ENCODE results near the gene CARNS1.
A peak's percentile ranks its signal among the peaks of the same experiment; 100 is the strongest.

The CARNS1 gene

DNA sequence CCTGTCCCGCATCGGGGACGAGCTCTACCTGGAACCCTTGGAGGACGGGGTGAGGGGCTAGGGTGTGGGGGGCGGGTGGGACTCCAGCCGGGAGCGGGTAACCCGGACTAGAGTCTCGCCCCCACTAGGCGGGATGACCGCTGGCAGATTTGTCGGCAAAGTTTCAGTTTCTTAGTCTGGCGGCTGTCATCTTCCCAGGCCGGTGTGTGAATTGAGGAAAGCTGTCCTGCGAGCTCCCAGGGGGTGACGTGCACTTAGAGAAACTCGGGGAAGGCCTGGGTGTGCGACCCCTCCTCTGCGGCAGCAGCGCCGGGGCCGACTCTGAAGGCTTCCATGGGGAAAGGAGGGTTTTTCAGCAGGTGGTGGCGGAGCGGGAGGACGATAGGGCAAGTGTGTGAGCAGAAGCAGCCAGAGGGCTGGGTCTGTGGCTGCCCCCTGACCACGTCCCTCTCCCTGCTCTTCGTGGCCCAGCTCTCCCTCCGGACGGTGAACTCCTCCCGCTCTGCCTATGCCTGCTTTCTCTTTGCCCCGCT lies 23.2 kb upstream of the CARNS1 start:
- no peak overlapping the region for H2BK5ac ChIP-seq (ENCODE audit: low read length)
- peak overlapping the region; percentile 100 for H3K9ac ChIP-seq (ENCODE audit: low read depth, low read length, poor library complexity)
- no peak overlapping the region for H4K8ac ChIP-seq (ENCODE audit: low read depth, low read length)
- H3K4ac ChIP-seq (ENCODE audit: low read length), result no peak overlapping the region
- no peaks in the 10 kb centered on the region for H3K9me3 ChIP-seq (replicated peaks in 1 of 2; ENCODE audit: control insufficient read depth in 2 of 2, insufficient read depth in 1 of 2, low read depth in 1 of 2, low read length in 2 of 2)
- peak overlapping the region; percentile 86 for H2AFZ ChIP-seq (ENCODE audit: low read length)
- H3K79me1 ChIP-seq (ENCODE audit: low read depth, low read length), result peaks cover 10% of the 10 kb centered on the region
- peaks cover 5 to 6% of the 10 kb centered on the region in 2 donors for H3K4me1 ChIP-seq (ENCODE audit: control insufficient read depth in 2 of 2, insufficient read depth in 1 of 2, low read depth in 1 of 2, low read length in 2 of 2)
- DNase-seq (ENCODE audit: low spot score), result no peak
- peak overlapping the region; percentile 95 for H3K4me2 ChIP-seq (ENCODE audit: insufficient read depth, low read length, poor library complexity, severe bottlenecking)
- no peak overlapping the region for H3K27ac ChIP-seq (replicated peaks; ENCODE audit: low read length)
- H3K36me3 ChIP-seq (replicated peaks in 1 of 2; ENCODE audit: control insufficient read depth in 2 of 2, insufficient read depth in 2 of 2, low read length in 2 of 2), result peaks cover 20 to 37% of the 10 kb centered on the region in 2 donors
- H3K23ac ChIP-seq (ENCODE audit: low read depth, low read length, poor library complexity), result peak overlapping the region; percentile 98
- no CpG with 5 or more reads among the region's 31 CpGs for WGBS, 2 donors (ENCODE audit: extremely low coverage in 2 of 2, insufficient read length in 2 of 2, insufficient replicate concordance in 1 of 2)
- peak overlapping the region; percentile 81 for H2BK120ac ChIP-seq (ENCODE audit: low read depth, low read length)
- H2BK15ac ChIP-seq (ENCODE audit: low read length), result peak overlapping the region; percentile 81
- peak overlapping the region; percentile 84 to 98 for H3K4me3 ChIP-seq (ENCODE audit: low read length in 2 of 2)
- H3K18ac ChIP-seq (ENCODE audit: low read length), result peak overlapping the region; percentile 97
- peak overlapping the region; percentile 89 for H3K14ac ChIP-seq (ENCODE audit: low read length)
- no peak overlapping the region for H4K91ac ChIP-seq (ENCODE audit: low read depth, low read length, poor library complexity)
- H3K27me3 ChIP-seq (ENCODE audit: control insufficient read depth in 3 of 3, insufficient read depth in 3 of 3, low read depth in 1 of 3, low read length in 3 of 3), result no peaks in the 10 kb centered on the region
- H2BK12ac ChIP-seq (ENCODE audit: low read length), result peak overlapping the region; percentile 58
- H2AK5ac ChIP-seq (ENCODE audit: low read depth, low read length), result peak overlapping the region; percentile 15

DNA sequence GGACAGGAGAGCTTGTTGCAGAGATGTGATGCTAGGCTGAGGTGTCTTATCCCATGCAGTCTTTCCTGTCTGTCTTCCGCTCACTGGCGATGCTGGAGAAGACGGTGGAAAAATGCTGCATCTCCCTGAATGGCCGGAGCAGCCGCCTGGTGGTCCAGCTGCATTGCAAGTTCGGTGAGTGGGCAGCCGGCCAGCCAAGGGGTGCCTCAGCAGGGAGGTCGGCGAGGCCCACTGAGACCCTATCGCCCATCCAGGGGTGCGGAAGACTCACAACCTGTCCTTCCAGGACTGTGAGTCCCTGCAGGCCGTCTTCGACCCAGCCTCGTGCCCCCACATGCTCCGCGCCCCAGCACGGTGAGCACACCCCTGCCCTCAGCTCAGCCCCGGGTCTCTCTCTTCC lies 22.0 kb upstream of the CARNS1 start:
- Histone ChIP-seq H4K91ac (ENCODE audit: low read depth, low read length, poor library complexity) (no peak overlapping the region), H3K79me1 (ENCODE audit: low read depth, low read length) (peaks cover 10% of the 10 kb centered on the region), H3K14ac (ENCODE audit: low read length) (no peak overlapping the region), H3K23ac (ENCODE audit: low read depth, low read length, poor library complexity) (no peak overlapping the region), H4K8ac (ENCODE audit: low read depth, low read length) (peak overlapping the region; percentile 82), H2AK5ac (ENCODE audit: low read depth, low read length) (no peak overlapping the region), H3K9ac (ENCODE audit: low read depth, low read length, poor library complexity) (no peak overlapping the region), H3K4me1 (ENCODE audit: control insufficient read depth in 2 of 2, insufficient read depth in 1 of 2, low read depth in 1 of 2, low read length in 2 of 2) (peaks cover 5 to 6% of the 10 kb centered on the region in 2 donors), H2BK15ac (ENCODE audit: low read length) (no peak overlapping the region), H3K36me3 (replicated peaks in 1 of 2; ENCODE audit: control insufficient read depth in 2 of 2, insufficient read depth in 2 of 2, low read length in 2 of 2) (peaks cover 31 to 49% of the 10 kb centered on the region in 2 donors), H3K27ac (replicated peaks; ENCODE audit: low read length) (no peak overlapping the region), H2AFZ (ENCODE audit: low read length) (no peak overlapping the region), H3K27me3 (ENCODE audit: control insufficient read depth in 3 of 3, insufficient read depth in 3 of 3, low read depth in 1 of 3, low read length in 3 of 3) (no peaks in the 10 kb centered on the region), H2BK5ac (ENCODE audit: low read length) (no peak overlapping the region), H3K4ac (ENCODE audit: low read length) (no peak overlapping the region), H3K18ac (ENCODE audit: low read length) (no peak overlapping the region), H3K4me3 (ENCODE audit: low read length in 2 of 2) (peak overlapping the region; percentile 2 to 25), H2BK120ac (ENCODE audit: low read depth, low read length) (no peak overlapping the region), H3K4me2 (ENCODE audit: insufficient read depth, low read length, poor library complexity, severe bottlenecking) (no peak overlapping the region), H2BK12ac (ENCODE audit: low read length) (no peak overlapping the region), H3K9me3 (replicated peaks in 1 of 2; ENCODE audit: control insufficient read depth in 2 of 2, insufficient read depth in 1 of 2, low read depth in 1 of 2, low read length in 2 of 2) (no peaks in the 10 kb centered on the region)
- no CpG with 5 or more reads among the region's 18 CpGs for WGBS, 2 donors (ENCODE audit: extremely low coverage in 2 of 2, insufficient read length in 2 of 2, insufficient replicate concordance in 1 of 2)
- DNase-seq (ENCODE audit: low spot score), result no peak

DNA sequence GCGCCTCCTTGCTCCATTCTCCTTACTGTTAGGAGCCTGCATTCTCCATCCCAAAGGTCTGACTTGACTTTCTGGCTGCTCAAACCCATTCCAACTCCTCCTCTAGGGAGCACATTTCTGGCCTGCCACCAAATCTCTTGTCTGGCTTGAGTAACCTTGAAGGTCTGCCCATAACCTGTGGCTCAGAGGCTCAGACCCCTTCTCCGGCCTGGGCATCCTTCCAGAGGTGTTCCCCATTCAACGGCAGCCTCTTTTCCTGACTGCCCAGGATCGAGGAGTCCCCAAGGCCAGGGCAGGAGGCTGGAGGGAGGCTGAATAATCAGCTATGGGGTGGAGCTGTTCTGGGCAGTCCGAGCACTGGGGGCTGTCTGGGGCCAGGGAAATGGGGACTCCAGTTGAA lies 21.5 kb upstream of the CARNS1 start:
- Histone ChIP-seq H3K4me2 (ENCODE audit: insufficient read depth, low read length, poor library complexity, severe bottlenecking) (no peak overlapping the region), H2BK12ac (ENCODE audit: low read length) (no peak overlapping the region), H2BK120ac (ENCODE audit: low read depth, low read length) (no peak overlapping the region), H3K14ac (ENCODE audit: low read length) (no peak overlapping the region), H2BK15ac (ENCODE audit: low read length) (no peak overlapping the region), H3K27me3 (ENCODE audit: control insufficient read depth in 3 of 3, insufficient read depth in 3 of 3, low read depth in 1 of 3, low read length in 3 of 3) (no peaks in the 10 kb centered on the region), H2BK5ac (ENCODE audit: low read length) (no peak overlapping the region), H3K4me3 (ENCODE audit: low read length in 2 of 2) (no peak overlapping the region), H4K8ac (ENCODE audit: low read depth, low read length) (no peak overlapping the region), H3K27ac (replicated peaks; ENCODE audit: low read length) (no peak overlapping the region), H3K23ac (ENCODE audit: low read depth, low read length, poor library complexity) (no peak overlapping the region), H2AK5ac (ENCODE audit: low read depth, low read length) (no peak overlapping the region), H3K4ac (ENCODE audit: low read length) (no peak overlapping the region), H3K4me1 (ENCODE audit: control insufficient read depth in 2 of 2, insufficient read depth in 1 of 2, low read depth in 1 of 2, low read length in 2 of 2) (peaks cover 5 to 6% of the 10 kb centered on the region in 2 donors), H3K36me3 (replicated peaks in 1 of 2; ENCODE audit: control insufficient read depth in 2 of 2, insufficient read depth in 2 of 2, low read length in 2 of 2) (peaks cover 36 to 54% of the 10 kb centered on the region in 2 donors), H3K9me3 (replicated peaks in 1 of 2; ENCODE audit: control insufficient read depth in 2 of 2, insufficient read depth in 1 of 2, low read depth in 1 of 2, low read length in 2 of 2) (no peaks in the 10 kb centered on the region), H3K9ac (ENCODE audit: low read depth, low read length, poor library complexity) (no peak overlapping the region), H3K79me1 (ENCODE audit: low read depth, low read length) (peaks cover 10% of the 10 kb centered on the region), H2AFZ (ENCODE audit: low read length) (no peak overlapping the region), H3K18ac (ENCODE audit: low read length) (no peak overlapping the region), H4K91ac (ENCODE audit: low read depth, low read length, poor library complexity) (no peak overlapping the region)
- WGBS, 2 donors (ENCODE audit: extremely low coverage in 2 of 2, insufficient read length in 2 of 2, insufficient replicate concordance in 1 of 2), result no CpG with 5 or more reads among the region's 5 CpGs
- DNase-seq (ENCODE audit: low spot score), result no peak

DNA sequence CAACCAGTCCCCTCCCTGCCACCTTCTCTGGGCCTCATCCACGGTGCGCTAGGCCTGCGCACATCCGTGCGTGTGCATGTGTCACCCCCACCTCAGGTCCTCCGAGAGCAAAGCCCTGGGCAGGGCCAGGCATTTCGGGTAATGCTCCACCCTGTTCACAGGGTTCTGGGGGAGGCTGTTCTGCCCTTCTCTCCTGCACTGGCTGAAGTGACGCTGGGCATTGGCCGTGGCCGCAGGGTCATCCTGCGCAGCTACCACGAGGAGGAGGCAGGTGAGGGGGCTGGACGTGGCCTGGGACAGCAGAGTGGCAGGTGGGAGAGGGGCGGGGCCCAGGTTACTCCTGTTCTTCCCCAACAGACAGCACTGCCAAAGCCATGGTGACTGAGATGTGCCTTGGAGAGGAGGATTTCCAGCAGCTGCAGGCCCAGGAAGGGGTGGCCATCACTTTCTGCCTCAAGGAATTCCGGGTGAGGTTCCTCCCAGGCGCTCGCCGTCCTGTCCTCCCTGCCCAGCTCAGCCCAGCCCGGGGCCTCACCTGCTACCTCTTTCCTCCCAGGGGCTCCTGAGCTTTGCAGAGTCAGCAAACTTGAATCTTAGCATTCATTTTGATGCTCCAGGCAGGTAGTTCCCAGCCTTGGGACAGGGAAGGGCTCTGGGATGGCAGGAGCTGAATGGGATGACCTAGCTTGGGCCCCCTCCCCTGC lies 19.8 kb upstream of the CARNS1 start:
- no peak for DNase-seq (ENCODE audit: low spot score)
- Histone ChIP-seq H3K4ac (ENCODE audit: low read length) (no peak overlapping the region), H2BK5ac (ENCODE audit: low read length) (no peak overlapping the region), H3K27ac (replicated peaks; ENCODE audit: low read length) (no peak overlapping the region), H2AFZ (ENCODE audit: low read length) (no peak overlapping the region), H2BK12ac (ENCODE audit: low read length) (no peak overlapping the region), H2AK5ac (ENCODE audit: low read depth, low read length) (no peak overlapping the region), H2BK120ac (ENCODE audit: low read depth, low read length) (peak overlapping the region; percentile 9), H3K14ac (ENCODE audit: low read length) (no peak overlapping the region), H3K4me3 (ENCODE audit: low read length in 2 of 2) (peak overlapping the region in 1 of 2 donors; percentile 65), H3K79me1 (ENCODE audit: low read depth, low read length) (peaks cover 18% of the 10 kb centered on the region), H3K4me1 (ENCODE audit: control insufficient read depth in 2 of 2, insufficient read depth in 1 of 2, low read depth in 1 of 2, low read length in 2 of 2) (peaks cover 10 to 12% of the 10 kb centered on the region in 2 donors), H3K9me3 (replicated peaks in 1 of 2; ENCODE audit: control insufficient read depth in 2 of 2, insufficient read depth in 1 of 2, low read depth in 1 of 2, low read length in 2 of 2) (no peaks in the 10 kb centered on the region), H4K8ac (ENCODE audit: low read depth, low read length) (no peak overlapping the region), H3K27me3 (ENCODE audit: control insufficient read depth in 3 of 3, insufficient read depth in 3 of 3, low read depth in 1 of 3, low read length in 3 of 3) (no peaks in the 10 kb centered on the region), H4K91ac (ENCODE audit: low read depth, low read length, poor library complexity) (no peak overlapping the region), H3K36me3 (replicated peaks in 1 of 2; ENCODE audit: control insufficient read depth in 2 of 2, insufficient read depth in 2 of 2, low read length in 2 of 2) (peaks cover 48 to 69% of the 10 kb centered on the region in 2 donors), H3K23ac (ENCODE audit: low read depth, low read length, poor library complexity) (peak overlapping the region; percentile 65), H2BK15ac (ENCODE audit: low read length) (peak overlapping the region; percentile 64), H3K4me2 (ENCODE audit: insufficient read depth, low read length, poor library complexity, severe bottlenecking) (no peak overlapping the region), H3K18ac (ENCODE audit: low read length) (peak overlapping the region; percentile 27), H3K9ac (ENCODE audit: low read depth, low read length, poor library complexity) (no peak overlapping the region)
- no CpG with 5 or more reads among the region's 19 CpGs for WGBS, 2 donors (ENCODE audit: extremely low coverage in 2 of 2, insufficient read length in 2 of 2, insufficient replicate concordance in 1 of 2)

Measured in neuronal stem cell (in vitro differentiated cells).